Motor neuron (in vitro differentiated cells): ENCODE measurements around the gene CD22. TPM values are rescaled to one million over a fixed set of nuclear protein-coding genes. Genes with fewer than 3 reads are reported as not detected.

Source experiments
- ATAC-seq, 8 experiments: fragments of 200-7000 bp; cut with Tn5 transposase; replicated peaks in 6 of 8; 2 replicates each; pipeline ENCODE4 v1.8.0; 2021; ENCODE audit warnings: mild to moderate bottlenecking in 8 of 8, moderate library complexity in 8 of 8
- H3K27ac ChIP-seq, 2 donors: fragments of 250-450 bp; sonication (Bioruptor Pico); 2 replicates each; pipeline ENCODE4 v1.9.0; 2021; ENCODE audit warnings: antibody characterized with exemption in 2 of 2, mild to moderate bottlenecking in 2 of 2, moderate library complexity in 1 of 2
- H3K4me1 ChIP-seq, 2 donors: fragments of 250-450 bp; sonication (Bioruptor Pico); replicated peaks in 1 of 2; 2 replicates each; pipeline ENCODE4 v1.6.1; 2021; ENCODE audit warnings: antibody characterized with exemption in 2 of 2, mild to moderate bottlenecking in 2 of 2, moderate library complexity in 1 of 2
- H3K4me3 ChIP-seq, 5 donors: fragments of 250-450 bp; sonication (Bioruptor Pico); 2 replicates each; pipeline ENCODE4 v1.9.0; 2021; ENCODE audit warnings: antibody characterized with exemption in 5 of 5, mild to moderate bottlenecking in 5 of 5, moderate library complexity in 4 of 5
- WGBS, 10 experiments: fragments of 450-650 bp; shearing (Covaris generic); methylation state at CpG; one replicate each; pipeline ENCODE4 v1.0.0; 2022; 5-methylcytosine and 5-hydroxymethylcytosine counted together
- in situ Hi-C, 9 experiments: fragments of 400-800 bp; cut with MboI; loops; one replicate each; pipeline ENCODE4 v1.15.0; 2021; ENCODE audit warnings: low sequenced_read_pairs in 9 of 9, low pct_unique_long_range_greater_than_20kb in 2 of 9; ENCODE audit not compliant: unreplicated experiment in 9 of 9
- total RNA-seq, 8 experiments: library from RNA; unstranded; fragments of 300-600 nt; gene quantifications; 2 replicates each; pipeline versions ENCODE4 v1.2.3 to v1.2.4, GENCODE V29; 2022

Gene CD22
- total RNA-seq, 8 experiments from 2014 or later: 0.27 to 1.8 (median 0.93) TPM; not detected in 2

GRCh38 chr19:35321291-35321690 lies 7.7 kb upstream of the CD22 start:
- Histone ChIP-seq H3K27ac (no peak overlapping the region), H3K4me1 (peaks cover 17 to 22% of the 10 kb centered on the region in 2 donors), H3K4me3 (no peak overlapping the region)
- 55 to 100% (median 95%) methylated on average over 1 to 2 of the region's 2 CpGs; no CpG with 5 or more reads in 2 of the 10 experiments for WGBS, 10 experiments
- in situ Hi-C loops: no loop called here
- ATAC-seq: no peak

GRCh38 chr19:35322014-35322413 lies 7.0 kb upstream of the CD22 start:
- in situ Hi-C loops: no loop called here
- no peak for ATAC-seq
- WGBS, 10 experiments: 78 to 100% (median 93%) methylated on average over 2 to 9 of the region's 9 CpGs; no CpG with 5 or more reads in 3 of the 10 experiments
- no peak overlapping the region for H3K4me3 ChIP-seq
- no peak overlapping the region for H3K27ac ChIP-seq
- peaks cover 17 to 20% of the 10 kb centered on the region in 2 donors for H3K4me1 ChIP-seq

- 40 to 95% (median 85%) methylated on average over 1 to 4 of the region's 4 CpGs; no CpG with 5 or more reads in 4 of the 10 experiments for WGBS, 10 experiments
- Histone ChIP-seq H3K27ac (no peak overlapping the region), H3K4me3 (no peak overlapping the region), H3K4me1 (no peaks in the 10 kb centered on the region)
- in situ Hi-C loops: no loop called here
- peak in 1 of 8 experiments; percentile 42 for ATAC-seq
These were observed 1.3 kb upstream of the CD22 start for GRCh38 chr19:35327642-35328041.

GRCh38 chr19:35329323-35329722 lies 336 bp downstream of the CD22 start:
- in situ Hi-C loops: no loop called here
- Histone ChIP-seq H3K4me3 (no peak overlapping the region), H3K4me1 (no peaks in the 10 kb centered on the region), H3K27ac (no peak overlapping the region)
- ATAC-seq: no peak
- WGBS, 10 experiments: 30 to 93% (median 54%) methylated on average over 1 to 2 of the region's 4 CpGs; no CpG with 5 or more reads in 6 of the 10 experiments

- ATAC-seq: no peak
- Histone ChIP-seq H3K27ac (no peak overlapping the region), H3K4me1 (no peaks in the 10 kb centered on the region), H3K4me3 (no peak overlapping the region)
- in situ Hi-C loops: no loop called here
- WGBS, 10 experiments: 0 to 68% (median 48%) methylated on average over 1 to 5 of the region's 7 CpGs; no CpG with 5 or more reads in 3 of the 10 experiments
These were observed 1.5 kb downstream of the CD22 start for GRCh38 chr19:35330475-35330874.

GRCh38 chr19:35331551-35332214 lies 2.7 kb downstream of the CD22 start:
- ATAC-seq: no peak
- 17 to 100% (median 79%) methylated on average over 1 to 9 of the region's 14 CpGs; no CpG with 5 or more reads in 2 of the 10 experiments for WGBS, 10 experiments
- in situ Hi-C loops: no loop called here
- H3K4me1 ChIP-seq: no peaks in the 10 kb centered on the region
- H3K4me3 ChIP-seq: no peak overlapping the region
- H3K27ac ChIP-seq: no peak overlapping the region

GRCh38 chr19:35332817-35333216 lies 3.8 kb downstream of the CD22 start:
- H3K4me3 ChIP-seq: no peak overlapping the region
- WGBS, 10 experiments: 60 to 86% (median 75%) methylated on average over 1 to 9 of the region's 12 CpGs; no CpG with 5 or more reads in 5 of the 10 experiments
- H3K4me1 ChIP-seq: no peaks in the 10 kb centered on the region
- H3K27ac ChIP-seq: no peak overlapping the region
- in situ Hi-C loops: no loop called here
- ATAC-seq: no peak

GRCh38 chr19:35334144-35334753 lies 5.3 kb downstream of the CD22 start:
- in situ Hi-C loops: no loop called here
- Histone ChIP-seq H3K27ac (no peak overlapping the region), H3K4me3 (no peak overlapping the region), H3K4me1 (no peaks in the 10 kb centered on the region)
- ATAC-seq: no peak
- WGBS, 10 experiments: 54 to 100% (median 76%) methylated on average over 1 to 9 of the region's 10 CpGs; no CpG with 5 or more reads in 1 of the 10 experiments

- no peak for ATAC-seq
- no peak overlapping the region for H3K27ac ChIP-seq
- H3K4me3 ChIP-seq: no peak overlapping the region
- WGBS, 10 experiments: 0 to 90% (median 79%) methylated on average over 2 to 16 of the region's 21 CpGs; no CpG with 5 or more reads in 1 of the 10 experiments
- in situ Hi-C loops: no loop called here
- no peaks in the 10 kb centered on the region for H3K4me1 ChIP-seq
These were observed 7.4 kb downstream of the CD22 start for GRCh38 chr19:35336166-35336955.

- Histone ChIP-seq H3K4me1 (no peaks in the 10 kb centered on the region), H3K27ac (no peak overlapping the region), H3K4me3 (no peak overlapping the region)
- WGBS, 10 experiments: 48 to 93% (median 88%) methylated on average over 3 to 9 of the region's 25 CpGs; no CpG with 5 or more reads in 2 of the 10 experiments
- in situ Hi-C loops: no loop called here
- ATAC-seq: no peak
These were observed 8.4 kb downstream of the CD22 start for GRCh38 chr19:35337097-35337983.

GRCh38 chr19:35337984-35338296 lies 9.0 kb downstream of the CD22 start:
- 0 to 100% (median 50%) methylated on average over 1 to 6 of the region's 13 CpGs; no CpG with 5 or more reads in 5 of the 10 experiments for WGBS, 10 experiments
- ATAC-seq: no peak
- no peaks in the 10 kb centered on the region for H3K4me1 ChIP-seq
- no peak overlapping the region for H3K4me3 ChIP-seq
- in situ Hi-C loops: no loop called here
- H3K27ac ChIP-seq: no peak overlapping the region

GRCh38 chr19:35340431-35340830 lies 11.4 kb downstream of the CD22 start:
- WGBS, 10 experiments: 50 to 80% (median 80%) methylated on average over 1 of the region's 11 CpGs; no CpG with 5 or more reads in 7 of the 10 experiments
- ATAC-seq: no peak
- no peak overlapping the region for H3K27ac ChIP-seq
- no peaks in the 10 kb centered on the region for H3K4me1 ChIP-seq
- in situ Hi-C loops: loop anchor here in 1 of 9 experiments (10.0 kb wide), 1 partner anchor 154 kb away; the partner anchor contains the start of gene KRTDAP
- no peak overlapping the region for H3K4me3 ChIP-seq
